Testis (tissue), 3 donors: ENCODE measurements around the gene FGR. TPM values are rescaled to one million over a fixed set of nuclear protein-coding genes. Genes with fewer than 3 reads are reported as not detected.

Source experiments
- DNase-seq: peaks from one replicate; pipeline ENCODE4 v3.0.0-alpha.2; 2019
- H3K27ac ChIP-seq, 2 donors: fragments of 200-600 bp; sonication (generic); one replicate each; pipeline ENCODE4 v1.5.1; 2019
- H3K27me3 ChIP-seq: fragments of 200-600 bp; sonication (generic); one replicate; pipeline ENCODE4 v1.5.1; 2019
- H3K36me3 ChIP-seq: fragments of 200-600 bp; sonication (generic); one replicate; pipeline ENCODE4 v1.5.1; 2017; ENCODE audit warnings: low read depth; ENCODE audit errors: missing control alignments
- H3K4me1 ChIP-seq: fragments of 200-600 bp; sonication (generic); one replicate; pipeline ENCODE4 v1.5.1; 2019
- H3K4me3 ChIP-seq, 2 donors: fragments of 200-600 bp; sonication (generic); one replicate each; pipeline ENCODE4 v1.5.1; 2017 to 2019
- H3K9me3 ChIP-seq: fragments of 200-600 bp; sonication (generic); one replicate; pipeline ENCODE4 v1.5.1; 2017
- POLR2A ChIP-seq: fragments of 450-650 bp; IDR thresholded peaks from one replicate; pipeline ENCODE4 v1.6.1; 2017; ENCODE audit warnings: antibody characterized with exemption, mild to moderate bottlenecking, moderate library complexity
- WGBS, 2 donors: methylation state at CpG; one replicate each; pipeline ENCODE4 v1.1.5; 2018; 5-methylcytosine and 5-hydroxymethylcytosine counted together
- intact Hi-C: fragments of 100-400 bp; cut with DNase I; formaldehyde crosslinking; loops from one replicate; pipeline ENCODE4 v1.15.1; 2023; ENCODE audit warnings: low total_unique reads
- polyA plus RNA-seq: library from polyadenylated mRNA; stranded (reverse); fragments of 350-450 nt; fragmentation: Illumina TruSeq; extraction: RNeasy Lipid Tissue Mini Kit (QIAGEN cat#74804); gene quantifications from one replicate; pipeline ENCODE4 v1.2.3, GENCODE V29; 2014; ENCODE audit warnings: low read depth, low replicate concordance; ENCODE audit not compliant: insufficient read depth
- total RNA-seq, 2 donors: library from RNA; depleted of rRNA; stranded (reverse); fragments of >200 nt; gene quantifications; one replicate each; pipeline ENCODE4 v1.2.3, GENCODE V29; 2016
- TF ChIP-seq, protein P1 (sequence below), 3 experiments: fragments of 450-650 bp in 2 of 3; fragments of 200-600 bp in 1 of 3; sonication (generic) in 1 of 3; IDR thresholded peaks; one replicate each; pipeline ENCODE4 v1.5.1; 2016 to 2019; ENCODE audit warnings: antibody characterized with exemption in 3 of 3, mild to moderate bottlenecking in 2 of 3, moderate library complexity in 1 of 3

The FGR gene
- total and polyA plus RNA-seq, 3 donors from 2014 or later = 5.2 to 10.2 (median 10.0) TPM

DNA sequence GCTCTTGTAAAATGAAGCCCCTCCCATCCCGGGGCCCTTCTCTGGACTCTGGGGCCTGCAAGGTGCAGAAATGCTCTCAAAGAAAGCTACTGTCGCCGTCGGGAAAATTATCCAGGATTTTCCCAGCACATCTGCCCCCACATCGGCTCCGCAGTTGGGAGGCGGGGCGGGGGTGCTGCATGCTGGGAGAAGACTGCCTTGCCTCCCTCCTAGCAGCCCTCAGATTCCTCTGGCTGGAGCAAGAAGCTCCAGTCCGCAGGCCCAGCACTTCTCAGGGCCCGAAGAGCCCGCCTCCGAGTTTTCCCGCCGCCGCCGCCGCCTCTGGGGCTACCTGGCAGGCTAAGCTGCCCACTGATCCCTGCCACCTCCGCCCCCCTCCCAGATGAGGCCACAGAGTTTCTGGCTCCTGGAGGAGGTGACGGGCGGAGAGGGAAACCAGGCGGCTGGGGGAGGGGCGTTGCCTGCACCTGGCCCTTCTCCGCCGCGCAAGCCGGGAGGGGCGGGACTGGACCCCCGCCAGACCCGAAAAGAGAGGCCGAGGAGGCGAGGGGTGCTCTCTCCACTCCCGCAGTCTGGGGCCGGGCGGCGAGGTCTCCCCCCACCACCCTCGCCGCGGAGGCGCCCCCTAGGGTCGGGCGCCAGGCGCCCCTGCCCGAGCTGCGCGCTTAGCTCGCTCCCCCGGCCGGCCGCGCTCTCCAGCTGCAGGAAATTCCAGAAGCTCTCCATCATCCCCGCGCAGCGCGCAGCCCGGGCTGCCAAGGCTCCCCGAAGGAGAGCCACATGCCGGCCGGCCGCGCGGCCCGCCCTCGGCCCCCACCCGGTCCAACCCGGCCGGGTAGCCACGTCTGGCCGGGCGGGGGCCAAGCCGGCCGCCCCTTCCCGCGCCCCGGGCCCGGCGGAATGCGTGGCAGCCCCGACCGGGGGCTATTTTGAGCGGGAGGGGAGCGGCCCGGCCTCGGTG lies 59.8 kb downstream of the FGR start:
- DNase-seq = peak; percentile 70
- 3 to 8% methylated on average over 4 to 34 of the region's 83 CpGs for WGBS, 2 donors

DNA sequence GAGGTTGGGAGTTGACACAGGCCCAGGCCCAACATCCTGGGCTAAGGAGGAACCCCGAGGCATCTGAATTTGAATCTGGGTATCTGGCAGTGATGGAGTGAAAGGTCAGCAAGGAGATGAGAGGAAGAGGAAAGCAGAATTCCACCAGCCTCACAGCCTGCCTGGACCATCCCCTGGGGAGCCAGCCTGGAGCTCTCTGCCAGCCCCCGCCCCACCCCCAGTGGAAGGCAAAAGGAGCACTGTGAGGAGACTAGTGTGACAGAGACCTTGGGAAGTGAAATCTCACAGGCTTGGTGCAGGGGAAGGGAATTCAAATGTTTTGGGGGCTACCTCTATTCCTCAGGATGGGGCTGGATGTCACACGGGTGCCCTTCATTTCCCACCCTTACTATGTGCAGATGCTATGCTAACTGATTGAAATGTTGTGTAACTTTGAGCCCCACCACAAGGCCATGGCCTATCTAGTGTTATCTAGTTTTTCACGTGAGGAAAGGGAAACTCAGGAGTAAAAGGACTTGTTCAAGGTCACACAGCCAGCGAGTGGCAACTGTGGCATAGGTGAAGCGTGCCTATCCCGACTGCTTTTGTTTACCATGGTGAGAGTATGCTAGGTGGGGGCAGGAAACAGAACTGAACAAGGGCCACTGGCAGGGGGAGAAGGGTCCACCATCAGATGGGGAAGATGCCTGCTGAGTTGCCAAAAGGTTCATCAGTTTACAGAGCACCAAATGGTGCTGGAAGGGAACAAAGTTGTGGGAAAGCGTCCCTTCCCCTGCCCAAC lies 60.8 kb downstream of the FGR start:
- no peak for TF ChIP-seq POLR2A
- TF ChIP-seq, protein P1, sequence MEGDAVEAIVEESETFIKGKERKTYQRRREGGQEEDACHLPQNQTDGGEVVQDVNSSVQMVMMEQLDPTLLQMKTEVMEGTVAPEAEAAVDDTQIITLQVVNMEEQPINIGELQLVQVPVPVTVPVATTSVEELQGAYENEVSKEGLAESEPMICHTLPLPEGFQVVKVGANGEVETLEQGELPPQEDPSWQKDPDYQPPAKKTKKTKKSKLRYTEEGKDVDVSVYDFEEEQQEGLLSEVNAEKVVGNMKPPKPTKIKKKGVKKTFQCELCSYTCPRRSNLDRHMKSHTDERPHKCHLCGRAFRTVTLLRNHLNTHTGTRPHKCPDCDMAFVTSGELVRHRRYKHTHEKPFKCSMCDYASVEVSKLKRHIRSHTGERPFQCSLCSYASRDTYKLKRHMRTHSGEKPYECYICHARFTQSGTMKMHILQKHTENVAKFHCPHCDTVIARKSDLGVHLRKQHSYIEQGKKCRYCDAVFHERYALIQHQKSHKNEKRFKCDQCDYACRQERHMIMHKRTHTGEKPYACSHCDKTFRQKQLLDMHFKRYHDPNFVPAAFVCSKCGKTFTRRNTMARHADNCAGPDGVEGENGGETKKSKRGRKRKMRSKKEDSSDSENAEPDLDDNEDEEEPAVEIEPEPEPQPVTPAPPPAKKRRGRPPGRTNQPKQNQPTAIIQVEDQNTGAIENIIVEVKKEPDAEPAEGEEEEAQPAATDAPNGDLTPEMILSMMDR (IDR thresholded peaks at IDR 0.05) = no peak
- no peak overlapping the region for H3K4me3 ChIP-seq
- no peak for DNase-seq
- WGBS, 2 donors = 25 to 35% methylated on average over 7 to 8 of the region's 8 CpGs
- H3K27me3 ChIP-seq = no peaks in the 10 kb centered on the region
- H3K4me1 ChIP-seq = peaks cover 87% of the 10 kb centered on the region
- H3K36me3 ChIP-seq = no peaks in the 10 kb centered on the region
- peak overlapping the region; percentile 66 to 92 for H3K27ac ChIP-seq
- H3K9me3 ChIP-seq = no peaks in the 10 kb centered on the region
- intact Hi-C loops = no loop called here

More for the DNA sequence above, 59.8 kb downstream of the FGR start:
- intact Hi-C loops = no loop called here
- H3K27ac ChIP-seq = peak overlapping the region; percentile 66 to 92
- H3K36me3 ChIP-seq = no peaks in the 10 kb centered on the region
- H3K4me1 ChIP-seq = peaks cover 80% of the 10 kb centered on the region
- peak overlapping the region; percentile 50 to 56 for H3K4me3 ChIP-seq
- no peaks in the 10 kb centered on the region for H3K9me3 ChIP-seq
- TF ChIP-seq, protein P1 (IDR thresholded peaks at IDR 0.05) = peak in 1 of 3 experiments; percentile 6
- TF ChIP-seq POLR2A = no peak
- no peaks in the 10 kb centered on the region for H3K27me3 ChIP-seq

DNA sequence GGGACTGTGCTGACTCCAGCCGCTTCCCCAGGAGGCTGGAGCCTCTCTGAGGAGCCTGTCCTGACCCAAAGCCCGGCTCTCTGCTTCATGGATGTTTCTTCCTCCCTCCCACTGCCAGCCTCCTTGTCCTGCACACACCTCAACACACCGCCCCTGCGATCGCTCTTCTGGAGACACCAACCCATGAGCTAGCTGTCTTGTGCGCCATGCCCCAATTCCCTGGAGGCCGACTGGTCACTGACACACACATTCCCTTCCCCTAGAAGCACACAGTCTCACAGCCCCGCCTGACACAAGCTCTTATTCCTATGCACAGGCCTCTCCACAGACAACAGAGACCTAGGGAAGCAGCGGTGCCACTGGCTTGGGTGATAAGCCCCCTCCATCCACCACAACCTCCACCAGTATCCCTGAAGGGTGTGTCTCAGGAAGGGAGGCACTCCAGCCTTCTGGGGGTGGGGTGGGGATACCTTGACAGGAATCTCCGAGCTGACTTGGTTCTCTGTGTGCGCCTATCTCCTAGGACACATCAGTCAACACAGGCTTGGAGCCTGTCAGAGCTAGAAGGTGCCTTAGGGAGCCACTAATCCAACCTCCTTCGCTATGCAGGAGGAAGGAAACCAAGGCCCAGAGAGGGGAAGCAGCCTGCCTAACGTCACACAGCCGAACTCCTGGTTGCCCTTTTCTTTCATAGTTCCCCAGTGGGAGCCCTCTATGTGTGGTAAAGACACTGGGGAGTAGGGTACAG lies 62.1 kb downstream of the FGR start:
- no peak overlapping the region for H3K4me3 ChIP-seq
- H3K4me1 ChIP-seq = peaks cover 91% of the 10 kb centered on the region
- H3K36me3 ChIP-seq = no peaks in the 10 kb centered on the region
- H3K9me3 ChIP-seq = no peaks in the 10 kb centered on the region
- intact Hi-C loops = no loop called here
- WGBS, 2 donors = 40 to 57% methylated on average over 12 to 14 of the region's 14 CpGs
- no peak for DNase-seq
- H3K27me3 ChIP-seq = no peaks in the 10 kb centered on the region
- peak overlapping the region; percentile 80 to 92 for H3K27ac ChIP-seq
- no peak for TF ChIP-seq POLR2A
- TF ChIP-seq, protein P1 (IDR thresholded peaks at IDR 0.05) = no peak

DNA sequence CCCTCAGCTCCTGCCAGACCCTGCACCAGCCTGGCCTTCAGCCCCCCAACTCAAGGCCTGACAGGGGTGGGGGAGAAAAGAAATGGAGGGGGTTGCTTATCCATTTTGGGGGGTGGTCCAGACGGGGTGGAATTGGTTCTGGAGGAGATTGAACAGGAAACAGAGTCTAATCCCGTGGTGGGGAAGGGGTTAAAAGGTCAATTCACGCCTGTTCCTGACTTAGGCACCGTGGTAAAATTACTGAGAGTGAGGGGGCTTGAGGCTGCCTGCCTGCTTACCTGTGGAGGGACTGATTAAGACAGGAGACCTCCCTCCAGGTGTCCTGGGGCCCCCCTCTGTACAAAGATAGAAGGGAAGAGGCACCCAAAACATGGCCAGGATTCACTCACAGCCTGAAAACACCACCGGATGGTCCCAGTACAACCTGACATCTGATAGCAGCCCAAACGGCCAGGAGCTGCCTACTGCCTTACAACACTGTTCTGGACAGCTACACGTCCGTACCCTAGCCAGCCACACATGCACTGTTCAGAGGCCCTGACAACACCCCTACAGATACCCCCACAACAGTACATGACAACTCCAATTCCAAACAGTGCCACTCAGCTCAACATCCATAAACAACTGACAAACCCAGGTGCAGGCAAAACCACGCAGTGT lies 62.8 kb downstream of the FGR start:
- intact Hi-C loops = no loop called here
- Histone ChIP-seq H3K36me3 (no peaks in the 10 kb centered on the region), H3K27me3 (no peaks in the 10 kb centered on the region), H3K27ac (peak overlapping the region; percentile 80 to 92), H3K4me1 (peaks cover 91% of the 10 kb centered on the region), H3K4me3 (no peak overlapping the region), H3K9me3 (no peaks in the 10 kb centered on the region)
- no peak for DNase-seq
- TF ChIP-seq POLR2A = no peak
- WGBS, 2 donors = 9 to 18% methylated on average over 6 to 9 of the region's 9 CpGs
